Mesothelial cell of epicardium (in vitro differentiated cells): ENCODE data around the gene ODAM. TPM values are rescaled to one million over a fixed set of nuclear protein-coding genes. Genes with fewer than 3 reads are reported as not detected.
A peak's percentile ranks its signal among the peaks of the same experiment; 100 is the strongest.
"Not testable (repeated sequence)": the region's sequence is repeated elsewhere in the genome, so short reads cannot be mapped to it uniquely, and the experiment has no call there.

Experiments used
- DNase-seq, 2 experiments: peaks; one replicate each; pipeline ENCODE4 v3.0.0; 2021; ENCODE audit warnings: low spot score in 2 of 2; ENCODE audit not compliant: unreplicated experiment in 2 of 2
- H3K27ac Mint-ChIP-seq: 2 replicates; pipeline ENCODE4 v1.8.0; 2021; ENCODE audit warnings: mixed read lengths
- H3K27me3 Mint-ChIP-seq: 2 replicates; pipeline ENCODE4 v1.8.0; 2021; ENCODE audit warnings: low read depth, mixed read lengths
- H3K36me3 Mint-ChIP-seq: 2 replicates; pipeline ENCODE4 v1.8.0; 2021; ENCODE audit warnings: mixed read lengths
- H3K4me1 Mint-ChIP-seq: 2 replicates; pipeline ENCODE4 v1.8.0; 2021; ENCODE audit warnings: mixed read lengths
- H3K4me3 Mint-ChIP-seq: 2 replicates; pipeline ENCODE4 v1.8.0; 2021; ENCODE audit warnings: mild to moderate bottlenecking, moderate library complexity, mixed read lengths
- H3K9me3 Mint-ChIP-seq: 2 replicates; pipeline ENCODE4 v1.8.0; 2021; ENCODE audit warnings: mixed read lengths
- CTCF ChIP-seq: fragments of 200-600 bp; sonication (generic); IDR thresholded peaks from one replicate; pipeline ENCODE4 v1.5.0; 2021; ENCODE audit warnings: antibody characterized with exemption; ENCODE audit not compliant: unreplicated experiment
- total RNA-seq: library from RNA; stranded (reverse); gene quantifications from 3 replicates; pipeline ENCODE4 v1.2.1, GENCODE V29; 2021

The ODAM gene
- total RNA-seq, 1 donor from 2014 or later, result 3.2 TPM

- Mint-ChIP-seq H3K27ac (peak overlapping the region; percentile 1), H3K4me3 (no peak overlapping the region), H3K27me3 (no peaks in the 10 kb centered on the region), H3K36me3 (no peaks in the 10 kb centered on the region), H3K4me1 (peaks cover 27% of the 10 kb centered on the region), H3K9me3 (no peaks in the 10 kb centered on the region)
- no peak for DNase-seq
- TF ChIP-seq CTCF, result no peak
Measured at GRCh38 chr4:70236125-70236524, 40.6 kb downstream of the ODAM start.

- TF ChIP-seq CTCF, result no peak
- Mint-ChIP-seq H3K9me3 (no peaks in the 10 kb centered on the region), H3K4me3 (no peak overlapping the region), H3K4me1 (peaks cover 27% of the 10 kb centered on the region), H3K27me3 (no peaks in the 10 kb centered on the region), H3K36me3 (no peaks in the 10 kb centered on the region), H3K27ac (peak overlapping the region; percentile 82)
- no peak for DNase-seq
Measured at GRCh38 chr4:70239131-70239883, 43.8 kb downstream of the ODAM start.

GRCh38 chr4:70239884-70240591 is 44.5 kb downstream of the ODAM start:
- Mint-ChIP-seq H3K9me3 (no peaks in the 10 kb centered on the region), H3K4me3 (no peak overlapping the region), H3K4me1 (peaks cover 27% of the 10 kb centered on the region), H3K27me3 (no peaks in the 10 kb centered on the region), H3K36me3 (no peaks in the 10 kb centered on the region), H3K27ac (peak overlapping the region; percentile 82)
- TF ChIP-seq CTCF, result no peak
- DNase-seq, result no peak

- H3K36me3 Mint-ChIP-seq, H3K9me3 Mint-ChIP-seq, H3K4me3 Mint-ChIP-seq, H3K27me3 Mint-ChIP-seq, H3K27ac Mint-ChIP-seq, DNase-seq: not testable (repeated sequence)
- peaks cover 20% of the 10 kb centered on the region for H3K4me1 Mint-ChIP-seq
Measured at GRCh38 chr4:70242297-70242696, 46.8 kb downstream of the ODAM start, which contains the start of gene CSN3. TSS of gene CSN3 (plus strand) at chr4:70242597. CDS start at chr4:70244820, 2,223 bp downstream.

- no peak for DNase-seq
- Mint-ChIP-seq H3K9me3 (no peaks in the 10 kb centered on the region), H3K27ac (no peak overlapping the region), H3K27me3 (no peaks in the 10 kb centered on the region), H3K4me3 (no peak overlapping the region), H3K36me3 (no peaks in the 10 kb centered on the region), H3K4me1 (peaks cover 20% of the 10 kb centered on the region)
- TF ChIP-seq CTCF, result no peak
Measured at GRCh38 chr4:70243091-70243490, 47.6 kb downstream of the ODAM start.

- Mint-ChIP-seq H3K27me3 (no peaks in the 10 kb centered on the region), H3K4me1 (peaks cover 3% of the 10 kb centered on the region), H3K27ac (no peak overlapping the region), H3K36me3 (no peaks in the 10 kb centered on the region), H3K4me3 (no peak overlapping the region), H3K9me3 (no peaks in the 10 kb centered on the region)
- no peak for DNase-seq
- no peak for TF ChIP-seq CTCF
Measured at GRCh38 chr4:70251250-70251944, 55.9 kb downstream of the ODAM start.
